SK-N-SH treated with all-trans-retinoic acid at 6 μM for 48 hours (cell line): ENCODE results near the gene PCP4L1.
"Not testable (repeated sequence)": the region's sequence is repeated elsewhere in the genome, so short reads cannot be mapped to it uniquely, and the experiment has no call there.

Experiments used
- ATAC-seq: fragments of 200-7000 bp; cut with Tn5 transposase; 3 replicates; pipeline ENCODE4 v1.9.1; 2020; ENCODE audit warnings: mild to moderate bottlenecking, moderate library complexity
- ARNTL ChIP-seq: fragments of 450-650 bp; formaldehyde crosslinking; IDR thresholded peaks from 2 replicates; pipeline ENCODE4 v1.5.0; 2020; ENCODE audit warnings: low read depth, mild to moderate bottlenecking, moderate library complexity, borderline replicate concordance
- BACH2 ChIP-seq: fragments of 250-450 bp; sonication (Bioruptor Pico); IDR thresholded peaks from 2 replicates; pipeline ENCODE4 v1.9.0; 2021; ENCODE audit warnings: mild to moderate bottlenecking, borderline replicate concordance
- CREB5 ChIP-seq: fragments of 250-450 bp; sonication (Bioruptor Pico); IDR thresholded peaks from 2 replicates; pipeline ENCODE4 v1.5.1; 2020; ENCODE audit warnings: low read depth, mild to moderate bottlenecking, moderate library complexity
- CSDC2 ChIP-seq: fragments of 250-450 bp; sonication (Bioruptor Pico); IDR thresholded peaks from 2 replicates; pipeline ENCODE4 v1.5.0; 2020; ENCODE audit warnings: mild to moderate bottlenecking, moderate library complexity
- CSRNP3 ChIP-seq: fragments of 250-450 bp; sonication (Bioruptor Pico); IDR thresholded peaks from 2 replicates; pipeline ENCODE4 v1.5.1; 2021; ENCODE audit warnings: mild to moderate bottlenecking, moderate library complexity
- ESRRG ChIP-seq: fragments of 250-450 bp; sonication (Bioruptor Pico); IDR thresholded peaks from 2 replicates; pipeline ENCODE4 v1.6.1; 2021; ENCODE audit warnings: mild to moderate bottlenecking
- GLIS3 ChIP-seq: fragments of 250-450 bp; sonication (Bioruptor Pico); IDR thresholded peaks from 2 replicates; pipeline ENCODE4 v1.5.0; 2020; ENCODE audit warnings: mild to moderate bottlenecking, moderate library complexity
- ISL1 ChIP-seq: fragments of 250-450 bp; sonication (Bioruptor Pico); IDR thresholded peaks from 2 replicates; pipeline ENCODE4 v2.1.2; 2022; ENCODE audit warnings: mild to moderate bottlenecking, moderate library complexity
- OSR1 ChIP-seq: fragments of 250-450 bp; sonication (Bioruptor Pico); IDR thresholded peaks from 2 replicates; pipeline ENCODE4 v1.8.0; 2022; ENCODE audit warnings: moderate library complexity, mild to moderate bottlenecking, inconsistent platforms
- PATZ1 ChIP-seq: fragments of 250-450 bp; sonication (Bioruptor Pico); IDR thresholded peaks from 2 replicates; pipeline ENCODE4 v1.8.0; 2020; ENCODE audit warnings: mild to moderate bottlenecking, moderate library complexity, borderline replicate concordance
- POU6F1 ChIP-seq: fragments of 250-450 bp; sonication (Bioruptor Pico); IDR thresholded peaks from 2 replicates; pipeline ENCODE4 v1.8.0; 2021; ENCODE audit warnings: low read depth, mild to moderate bottlenecking, moderate library complexity, borderline replicate concordance
- PPARA ChIP-seq: fragments of 250-450 bp; sonication (Bioruptor Pico); IDR thresholded peaks from 2 replicates; pipeline ENCODE4 v1.5.0; 2020; ENCODE audit warnings: mild to moderate bottlenecking, borderline replicate concordance
- RARB ChIP-seq: fragments of 250-450 bp; sonication (Bioruptor Pico); IDR thresholded peaks from 2 replicates; pipeline ENCODE4 v1.8.0; 2021; ENCODE audit warnings: mild to moderate bottlenecking, moderate library complexity
- SNAI2 ChIP-seq: fragments of 250-450 bp; sonication (Bioruptor Pico); IDR thresholded peaks from 2 replicates; pipeline ENCODE4 v1.5.0; 2020; ENCODE audit warnings: mild to moderate bottlenecking, moderate library complexity
- TOX ChIP-seq: fragments of 250-450 bp; sonication (Bioruptor Pico); IDR thresholded peaks from 2 replicates; pipeline ENCODE4 v1.8.0; 2021; ENCODE audit warnings: mild to moderate bottlenecking, moderate library complexity, borderline replicate concordance
- TSHZ2 ChIP-seq: fragments of 250-450 bp; sonication (Bioruptor Pico); IDR thresholded peaks from 2 replicates; pipeline ENCODE4 v1.5.0; 2020; ENCODE audit warnings: mild to moderate bottlenecking, moderate library complexity
- ZFP3 ChIP-seq: fragments of 250-450 bp; sonication (Bioruptor Pico); IDR thresholded peaks from 2 replicates; pipeline ENCODE4 v1.5.0; 2020; ENCODE audit warnings: mild to moderate bottlenecking, moderate library complexity
- ZNF70 ChIP-seq: fragments of 450-650 bp; formaldehyde crosslinking; IDR thresholded peaks from 2 replicates; pipeline ENCODE4 v1.5.0; 2020; ENCODE audit warnings: mild to moderate bottlenecking, moderate library complexity
- ZNF8 ChIP-seq: fragments of 450-650 bp; formaldehyde crosslinking; IDR thresholded peaks from 2 replicates; pipeline ENCODE4 v1.5.0; 2020; ENCODE audit warnings: mild to moderate bottlenecking, moderate library complexity

Gene PCP4L1

GRCh38 chr1:161251579-161251978 is 7.0 kb upstream of the PCP4L1 start:
- TF ChIP-seq SNAI2 (CRISPR knock-in tag), result no peak
- no peak for TF ChIP-seq POU6F1 (CRISPR knock-in tag)
- no peak for TF ChIP-seq GLIS3 (CRISPR knock-in tag)
- no peak for TF ChIP-seq CSRNP3 (CRISPR knock-in tag)
- TF ChIP-seq RARB, result no peak
- TF ChIP-seq ARNTL (CRISPR knock-in tag), result no peak
- no peak for TF ChIP-seq ZFP3 (CRISPR knock-in tag)
- no peak for TF ChIP-seq OSR1 (CRISPR knock-in tag)
- TF ChIP-seq PPARA, result no peak
- TF ChIP-seq BACH2 (CRISPR knock-in tag), result no peak
- TF ChIP-seq ISL1, result no peak
- no peak for TF ChIP-seq ZNF8 (CRISPR knock-in tag)
- TF ChIP-seq ESRRG, result no peak
- TF ChIP-seq CREB5, result no peak
- TF ChIP-seq TSHZ2 (CRISPR knock-in tag), result no peak
- TF ChIP-seq PATZ1 (CRISPR knock-in tag), result no peak

GRCh38 chr1:161255302-161255701 is 3.2 kb upstream of the PCP4L1 start:
- not testable (repeated sequence) for ATAC-seq

More at GRCh38 chr1:161251579-161251978, 7.0 kb upstream of the PCP4L1 start:
- ATAC-seq, result no peak

GRCh38 chr1:161255955-161256520 is 2.5 kb upstream of the PCP4L1 start:
- ATAC-seq, result not testable (repeated sequence)

GRCh38 chr1:161257109-161257508 is 1.4 kb upstream of the PCP4L1 start:
- ATAC-seq, result not testable (repeated sequence)

GRCh38 chr1:161259345-161259702 is 779 bp downstream of the PCP4L1 start:
- TF ChIP-seq RARB (no peak), ZFP3 (CRISPR knock-in tag) (no peak)

GRCh38 chr1:161259765-161260164 is 1.2 kb downstream of the PCP4L1 start:
- no peak for ATAC-seq
- TF ChIP-seq CSDC2 (no peak), ZFP3 (CRISPR knock-in tag) (no peak), ESRRG (no peak), TOX (CRISPR knock-in tag) (no peak), PATZ1 (CRISPR knock-in tag) (no peak), PPARA (no peak), CSRNP3 (CRISPR knock-in tag) (no peak), ZNF70 (CRISPR knock-in tag) (no peak), OSR1 (CRISPR knock-in tag) (no peak), CREB5 (no peak)

More at GRCh38 chr1:161259345-161259702, 779 bp downstream of the PCP4L1 start:
- ATAC-seq, result no peak; the same call in 2 of the 3 replicates
